HG03571 (cell line): ENCODE measurements around the gene OR11H1.
"Not testable (repeated sequence)": the region's sequence is repeated elsewhere in the genome, so short reads cannot be mapped to it uniquely, and the experiment has no call there.

Experiments used
- ATAC-seq: cut with Tn5 transposase; IDR thresholded peaks from one replicate; pipeline ENCODE4 v1.9.1; 2021; ENCODE audit not compliant: unreplicated experiment

Gene OR11H1

GRCh38 chr22:15527892-15528291, at the start of gene OR11H1:
OR11H1 (plus strand) TSS chr22:15528192; CDS start chr22:15528192, 0 bp downstream.
- not testable (repeated sequence) for ATAC-seq

- not testable (repeated sequence) for ATAC-seq
Measured at GRCh38 chr22:15509967-15510366, 18.0 kb upstream of the OR11H1 start.

- not testable (repeated sequence) for ATAC-seq
Measured at GRCh38 chr22:15515896-15516295, 12.1 kb upstream of the OR11H1 start.

- not testable (repeated sequence) for ATAC-seq
Measured at GRCh38 chr22:15553767-15554166, 25.8 kb downstream of the OR11H1 start.

GRCh38 chr22:15563461-15563860, 35.5 kb downstream of the OR11H1 start:
- not testable (repeated sequence) for ATAC-seq

- not testable (repeated sequence) for ATAC-seq
Measured at GRCh38 chr22:15565063-15565462, 37.1 kb downstream of the OR11H1 start.
